Motor neuron (in vitro differentiated cells): ENCODE measurements around the gene OTOG. TPM values are rescaled to one million over a fixed set of nuclear protein-coding genes. Genes with fewer than 3 reads are reported as not detected.

Source experiments
- ATAC-seq, 8 experiments: fragments of 200-7000 bp; cut with Tn5 transposase; replicated peaks in 6 of 8; 2 replicates each; pipeline ENCODE4 v1.8.0; 2021; ENCODE audit warnings: mild to moderate bottlenecking in 8 of 8, moderate library complexity in 8 of 8
- H3K27ac ChIP-seq, 2 donors: fragments of 250-450 bp; sonication (Bioruptor Pico); 2 replicates each; pipeline ENCODE4 v1.9.0; 2021; ENCODE audit warnings: antibody characterized with exemption in 2 of 2, mild to moderate bottlenecking in 2 of 2, moderate library complexity in 1 of 2
- H3K4me1 ChIP-seq, 2 donors: fragments of 250-450 bp; sonication (Bioruptor Pico); replicated peaks in 1 of 2; 2 replicates each; pipeline ENCODE4 v1.6.1; 2021; ENCODE audit warnings: antibody characterized with exemption in 2 of 2, mild to moderate bottlenecking in 2 of 2, moderate library complexity in 1 of 2
- H3K4me3 ChIP-seq, 5 donors: fragments of 250-450 bp; sonication (Bioruptor Pico); 2 replicates each; pipeline ENCODE4 v1.9.0; 2021; ENCODE audit warnings: antibody characterized with exemption in 5 of 5, mild to moderate bottlenecking in 5 of 5, moderate library complexity in 4 of 5
- WGBS, 10 experiments: fragments of 450-650 bp; shearing (Covaris generic); methylation state at CpG; one replicate each; pipeline ENCODE4 v1.0.0; 2022; 5-methylcytosine and 5-hydroxymethylcytosine counted together
- in situ Hi-C, 9 experiments: fragments of 400-800 bp; cut with MboI; loops; one replicate each; pipeline ENCODE4 v1.15.0; 2021; ENCODE audit warnings: low sequenced_read_pairs in 9 of 9, low pct_unique_long_range_greater_than_20kb in 2 of 9; ENCODE audit not compliant: unreplicated experiment in 9 of 9
- total RNA-seq, 8 experiments: library from RNA; unstranded; fragments of 300-600 nt; gene quantifications; 2 replicates each; pipeline versions ENCODE4 v1.2.3 to v1.2.4, GENCODE V29; 2022

The OTOG gene
- total RNA-seq, 8 experiments from 2014 or later, result 0.09 to 0.49 (median 0.14) TPM; not detected in 2

GRCh38 chr11:17521106-17521900, 25.8 kb upstream of the OTOG start:
- 44 to 100% (median 93%) methylated on average over 1 to 10 of the region's 11 CpGs; no CpG with 5 or more reads in 4 of the 10 experiments for WGBS, 10 experiments
- H3K27ac ChIP-seq, result no peak overlapping the region
- H3K4me1 ChIP-seq, result peaks cover 24 to 26% of the 10 kb centered on the region in 2 donors
- in situ Hi-C loops, result loop anchor here in 7 of 9 experiments (25.0 kb wide), 4 partner anchors 91 to 284 kb away; partner anchors contain the start of genes KCNJ11 (in 4 of the 7) and NCR3LG1 (in 1 of the 7)
- no peak for ATAC-seq
- H3K4me3 ChIP-seq, result no peak overlapping the region

GRCh38 chr11:17522655-17523054, 24.4 kb upstream of the OTOG start:
- WGBS, 10 experiments, result 40 to 96% (median 70%) methylated on average over 1 to 4 of the region's 17 CpGs; no CpG with 5 or more reads in 6 of the 10 experiments
- no peak overlapping the region for H3K4me3 ChIP-seq
- peaks cover 24 to 26% of the 10 kb centered on the region in 2 donors for H3K4me1 ChIP-seq
- no peak overlapping the region for H3K27ac ChIP-seq
- in situ Hi-C loops, result loop anchor here in 7 of 9 experiments (25.0 kb wide), 4 partner anchors 90 to 285 kb away; partner anchors contain the start of genes KCNJ11 (in 4 of the 7) and NCR3LG1 (in 1 of the 7)
- ATAC-seq, result no peak

- Histone ChIP-seq H3K4me3 (no peak overlapping the region), H3K27ac (no peak overlapping the region), H3K4me1 (peaks cover 15% of the 10 kb centered on the region in 2 donors)
- WGBS, 10 experiments, result 14 to 100% (median 88%) methylated on average over 1 to 5 of the region's 9 CpGs; no CpG with 5 or more reads in 5 of the 10 experiments
- in situ Hi-C loops, result loop anchor here in 7 of 9 experiments (25.0 kb wide), 4 partner anchors 88 to 287 kb away; partner anchors contain the start of genes KCNJ11 (in 4 of the 7) and NCR3LG1 (in 1 of the 7)
- ATAC-seq, result no peak
Measured at GRCh38 chr11:17524221-17524620, 22.8 kb upstream of the OTOG start.

GRCh38 chr11:17525570-17525969, 21.5 kb upstream of the OTOG start:
- Histone ChIP-seq H3K4me3 (no peak overlapping the region), H3K4me1 (peaks cover 1 to 11% of the 10 kb centered on the region in 2 donors), H3K27ac (no peak overlapping the region)
- WGBS, 10 experiments, result 54 to 100% (median 73%) methylated on average over 1 to 3 of the region's 4 CpGs; no CpG with 5 or more reads in 6 of the 10 experiments
- in situ Hi-C loops, result no loop called here
- ATAC-seq, result no peak

- H3K4me3 ChIP-seq, result no peak overlapping the region
- ATAC-seq, result peak in 4 of 8 experiments; percentile 15 to 56 (median 44)
- peaks cover 0 to 10% of the 10 kb centered on the region in 2 donors for H3K4me1 ChIP-seq
- WGBS, 10 experiments, result 20% methylated on average over 2 of the region's 13 CpGs; no CpG with 5 or more reads in 9 of the 10 experiments
- H3K27ac ChIP-seq, result no peak overlapping the region
- in situ Hi-C loops, result no loop called here
Measured at GRCh38 chr11:17526326-17526725, 20.7 kb upstream of the OTOG start.

- in situ Hi-C loops, result no loop called here
- 57 to 100% (median 86%) methylated on average over 1 to 6 of the region's 20 CpGs; no CpG with 5 or more reads in 6 of the 10 experiments for WGBS, 10 experiments
- Histone ChIP-seq H3K4me1 (peaks cover 0 to 10% of the 10 kb centered on the region in 2 donors), H3K27ac (no peak overlapping the region), H3K4me3 (no peak overlapping the region)
- ATAC-seq, result peak in 1 of 8 experiments; percentile 7
Measured at GRCh38 chr11:17526931-17527627, 20.0 kb upstream of the OTOG start.

GRCh38 chr11:17527628-17527995, 19.4 kb upstream of the OTOG start:
- in situ Hi-C loops, result no loop called here
- Histone ChIP-seq H3K4me3 (no peak overlapping the region), H3K4me1 (peaks cover 0 to 10% of the 10 kb centered on the region in 2 donors), H3K27ac (no peak overlapping the region)
- WGBS, 10 experiments, result 0 to 79% (median 42%) methylated on average over 2 to 3 of the region's 3 CpGs; no CpG with 5 or more reads in 4 of the 10 experiments
- ATAC-seq, result no peak

GRCh38 chr11:17528181-17528691, 18.8 kb upstream of the OTOG start:
- in situ Hi-C loops, result no loop called here
- Histone ChIP-seq H3K27ac (no peak overlapping the region), H3K4me3 (no peak overlapping the region), H3K4me1 (peaks cover 0 to 10% of the 10 kb centered on the region in 2 donors)
- peak; percentile 75 to 98 (median 86) for ATAC-seq
- 0 to 60% (median 23%) methylated on average over 1 to 3 of the region's 9 CpGs; no CpG with 5 or more reads in 6 of the 10 experiments for WGBS, 10 experiments

GRCh38 chr11:17528906-17529843, 17.9 kb upstream of the OTOG start:
- WGBS, 10 experiments, result 20 to 84% (median 54%) methylated on average over 1 to 12 of the region's 14 CpGs; no CpG with 5 or more reads in 2 of the 10 experiments
- H3K4me1 ChIP-seq, result peaks cover 2 to 10% of the 10 kb centered on the region in 2 donors
- in situ Hi-C loops, result no loop called here
- no peak overlapping the region for H3K4me3 ChIP-seq
- ATAC-seq, result peak in 5 of 8 experiments; percentile 9 to 57 (median 19)
- H3K27ac ChIP-seq, result peak overlapping the region in 1 of 2 donors; percentile 32

GRCh38 chr11:17529844-17530185, 17.2 kb upstream of the OTOG start:
- in situ Hi-C loops, result no loop called here
- Histone ChIP-seq H3K27ac (peak overlapping the region in 1 of 2 donors; percentile 32), H3K4me3 (no peak overlapping the region), H3K4me1 (peaks cover 2 to 10% of the 10 kb centered on the region in 2 donors)
- WGBS, 10 experiments, result 23 to 100% (median 71%) methylated on average over 1 to 10 of the region's 10 CpGs; no CpG with 5 or more reads in 2 of the 10 experiments
- peak in 5 of 8 experiments; percentile 24 to 64 (median 44) for ATAC-seq

GRCh38 chr11:17531071-17531600, 15.9 kb upstream of the OTOG start:
- WGBS, 10 experiments, result 70 to 86% (median 76%) methylated on average over 1 to 7 of the region's 22 CpGs; no CpG with 5 or more reads in 5 of the 10 experiments
- in situ Hi-C loops, result no loop called here
- no peak overlapping the region for H3K4me3 ChIP-seq
- H3K4me1 ChIP-seq, result peaks cover 2 to 10% of the 10 kb centered on the region in 2 donors
- no peak for ATAC-seq
- H3K27ac ChIP-seq, result no peak overlapping the region
